PC-3 (cell line): ENCODE results near the gene CTDNEP1. TPM values are rescaled to one million over a fixed set of nuclear protein-coding genes. Genes with fewer than 3 reads are reported as not detected.

Experiments used
- ATAC-seq: fragments of 200-7000 bp; cut with Tn5 transposase; 2 replicates; pipeline ENCODE4 v1.9.1; 2020; ENCODE audit warnings: mild to moderate bottlenecking, moderate library complexity
- BruUV-seq: library from RNA; stranded (reverse); fragments of 400-500 nt; replicated peaks from 2 replicates; lab custom pipeline; 2021; lab: Mats Ljungman, UMichigan
- CTCF ChIA-PET: fragments of 300-600 bp; sonication (Branson Sonifier 250); formaldehyde crosslinking; loops from one replicate; lab custom pipeline; 2022; ENCODE audit warnings: antibody characterized with exemption; lab: Charles Lee
- POLR2A ChIA-PET: fragments of 300-600 bp; sonication (Branson Sonifier 250); formaldehyde crosslinking; loops from one replicate; lab custom pipeline; 2022; ENCODE audit warnings: antibody characterized with exemption; ENCODE audit not compliant: unreplicated experiment; lab: Charles Lee
- DNase-seq: peaks from one replicate; pipeline ENCODE4 v3.0.0-alpha.2; 2015
- H2AFZ ChIP-seq: fragments of 300-600 bp; sonication (generic); 2 replicates; pipeline ENCODE4 v1.6.0; 2016; ENCODE audit warnings: antibody characterized with exemption, low read length
- H3F3A ChIP-seq: fragments of 300-600 bp; sonication (generic); one replicate; pipeline ENCODE4 v1.6.0; 2017; ENCODE audit warnings: antibody characterized with exemption, low read length, control low read depth, mild to moderate bottlenecking; ENCODE audit not compliant: unreplicated experiment
- H3K27ac ChIP-seq: fragments of 300-600 bp; sonication (generic); 2 replicates; pipeline ENCODE4 v1.5.1; 2016; ENCODE audit warnings: mild to moderate bottlenecking, low read length
- H3K27me3 ChIP-seq: fragments of 300-600 bp; sonication (generic); 2 replicates; pipeline ENCODE4 v1.6.1; 2016; ENCODE audit warnings: low read length, mixed read lengths
- H3K36me3 ChIP-seq: fragments of 300-600 bp; sonication (generic); 2 replicates; pipeline ENCODE4 v1.6.1; 2016; ENCODE audit warnings: low read depth, mixed run types, low read length, mixed read lengths
- H3K4me1 ChIP-seq: fragments of 300-600 bp; sonication (generic); 2 replicates; pipeline ENCODE4 v1.5.1; 2016; ENCODE audit warnings: low read length; ENCODE audit not compliant: insufficient read depth
- H3K4me2 ChIP-seq: fragments of 300-600 bp; sonication (generic); 2 replicates; pipeline ENCODE4 v1.6.0; 2016; ENCODE audit warnings: low read length
- H3K4me3 ChIP-seq: fragments of 300-600 bp; sonication (generic); 2 replicates; pipeline ENCODE4 v1.5.1; 2016; ENCODE audit warnings: mild to moderate bottlenecking, low read length, mixed read lengths
- H3K79me2 ChIP-seq: fragments of 300-600 bp; sonication (generic); 2 replicates; pipeline ENCODE4 v1.6.1; 2017; ENCODE audit warnings: low read length, mixed read lengths
- H3K9ac ChIP-seq: fragments of 300-600 bp; sonication (generic); 2 replicates; pipeline ENCODE4 v1.6.0; 2016; ENCODE audit warnings: mild to moderate bottlenecking, low read length
- H3K9me2 ChIP-seq: fragments of 300-600 bp; sonication (generic); replicated peaks from 2 replicates; pipeline ENCODE4 v1.6.1; 2016; ENCODE audit warnings: mixed run types, low read length, mixed read lengths
- H3K9me3 ChIP-seq: fragments of 300-600 bp; sonication (generic); 2 replicates; pipeline ENCODE4 v1.6.1; 2016; ENCODE audit warnings: low read length, mixed read lengths
- H4K20me1 ChIP-seq: fragments of 300-600 bp; sonication (generic); 2 replicates; pipeline ENCODE4 v1.6.1; 2016; ENCODE audit warnings: low read length, mixed read lengths
- EZH2 ChIP-seq: fragments of 300-600 bp; sonication (generic); IDR thresholded peaks from one replicate; pipeline ENCODE4 v1.6.1; 2017; ENCODE audit warnings: antibody characterized with exemption, mild to moderate bottlenecking, low read length; ENCODE audit not compliant: unreplicated experiment
- EZH2phosphoT487 ChIP-seq: fragments of 300-600 bp; sonication (generic); IDR thresholded peaks from 2 replicates; pipeline ENCODE4 v1.6.1; 2018; ENCODE audit warnings: mild to moderate bottlenecking, antibody characterized with exemption, low read length, borderline replicate concordance
- intact Hi-C: fragments of 100-400 bp; cut with micrococcal nuclease; formaldehyde crosslinking; loops from 2 replicates; pipeline ENCODE4 v1.9.0; 2023
- total RNA-seq: library from RNA; depleted of rRNA; stranded (reverse); fragments of >200 nt; gene quantifications from 2 replicates; pipeline ENCODE4 v1.2.3, GENCODE V29; 2014
- TF ChIP-seq, protein P1 (sequence below): fragments of 300-600 bp; sonication (generic); conservative IDR thresholded peaks from 2 replicates; pipeline ENCODE4 v1.5.1; 2017; ENCODE audit warnings: antibody characterized with exemption, low read depth, mild to moderate bottlenecking, low read length

Gene CTDNEP1
- total RNA-seq, 1 experiment from 2014 or later: 52.4 TPM

DNA sequence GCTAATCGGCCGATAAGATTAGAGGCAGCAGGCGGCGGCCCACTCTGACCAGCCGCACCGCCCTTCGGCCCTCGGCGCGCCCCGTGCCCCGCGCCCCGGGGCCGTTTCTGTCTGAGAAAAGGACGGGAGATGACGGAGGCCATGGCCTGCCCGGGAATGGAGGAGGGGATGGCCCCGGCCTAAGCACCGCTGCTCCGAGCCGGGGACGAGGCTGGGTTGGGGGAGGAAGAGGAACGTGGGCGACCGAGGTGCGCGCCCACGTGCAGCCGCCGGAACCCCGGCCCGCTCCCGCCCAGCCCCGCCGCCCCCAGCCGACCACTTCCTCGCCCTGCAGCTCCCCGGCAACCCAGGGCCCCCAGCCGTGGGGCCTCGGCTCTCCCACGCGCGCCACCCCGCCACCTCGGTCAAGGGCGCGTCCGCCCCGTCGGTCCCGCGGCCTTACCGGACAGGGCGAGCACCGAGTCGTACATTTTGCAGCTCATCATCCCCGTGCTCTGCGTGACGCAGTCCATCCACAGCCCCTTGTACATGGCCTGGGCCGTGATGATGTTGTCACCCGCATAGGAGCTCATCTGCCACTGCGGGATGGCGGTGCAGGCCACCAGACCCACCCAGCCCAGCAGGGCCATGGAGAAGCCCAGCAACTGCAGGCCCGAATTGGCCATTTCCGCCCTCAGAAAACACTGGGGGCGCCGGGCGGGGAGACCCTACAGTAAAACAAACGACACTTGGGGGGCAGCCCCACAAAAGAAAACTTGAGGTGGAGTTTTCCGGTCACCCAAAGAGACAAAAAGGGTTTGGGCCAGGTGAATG lies 10.1 kb upstream of the CTDNEP1 start:
- intact Hi-C loops: loop anchor here (1.0 to 5.0 kb wide), 2 partner anchors 9 to 221 kb away; partner anchors contain the start of genes ELP5, POLR2A and SLC35G6
- H2AFZ ChIP-seq: no peak overlapping the region
- no peaks in the 10 kb centered on the region for H3F3A ChIP-seq
- H3K79me2 ChIP-seq: peaks cover 45% of the 10 kb centered on the region
- TF ChIP-seq EZH2phosphoT487 (no peak), EZH2 (no peak)
- TF ChIP-seq, protein P1, sequence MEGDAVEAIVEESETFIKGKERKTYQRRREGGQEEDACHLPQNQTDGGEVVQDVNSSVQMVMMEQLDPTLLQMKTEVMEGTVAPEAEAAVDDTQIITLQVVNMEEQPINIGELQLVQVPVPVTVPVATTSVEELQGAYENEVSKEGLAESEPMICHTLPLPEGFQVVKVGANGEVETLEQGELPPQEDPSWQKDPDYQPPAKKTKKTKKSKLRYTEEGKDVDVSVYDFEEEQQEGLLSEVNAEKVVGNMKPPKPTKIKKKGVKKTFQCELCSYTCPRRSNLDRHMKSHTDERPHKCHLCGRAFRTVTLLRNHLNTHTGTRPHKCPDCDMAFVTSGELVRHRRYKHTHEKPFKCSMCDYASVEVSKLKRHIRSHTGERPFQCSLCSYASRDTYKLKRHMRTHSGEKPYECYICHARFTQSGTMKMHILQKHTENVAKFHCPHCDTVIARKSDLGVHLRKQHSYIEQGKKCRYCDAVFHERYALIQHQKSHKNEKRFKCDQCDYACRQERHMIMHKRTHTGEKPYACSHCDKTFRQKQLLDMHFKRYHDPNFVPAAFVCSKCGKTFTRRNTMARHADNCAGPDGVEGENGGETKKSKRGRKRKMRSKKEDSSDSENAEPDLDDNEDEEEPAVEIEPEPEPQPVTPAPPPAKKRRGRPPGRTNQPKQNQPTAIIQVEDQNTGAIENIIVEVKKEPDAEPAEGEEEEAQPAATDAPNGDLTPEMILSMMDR: no peak
- peaks cover 27% of the 10 kb centered on the region for H3K4me1 ChIP-seq
- ATAC-seq: peak; percentile 5
- no peaks in the 10 kb centered on the region for H3K9me2 ChIP-seq
- no peaks in the 10 kb centered on the region for H3K27me3 ChIP-seq
- TSS peak; percentile 72 for BruUV-seq
- H3K27ac ChIP-seq: peak overlapping the region; percentile 83
- peak overlapping the region; percentile 96 for H3K4me2 ChIP-seq
- peaks cover 14% of the 10 kb centered on the region; the same call in 1 of the 2 replicates for H4K20me1 ChIP-seq
- peak overlapping the region; percentile 93 for H3K9ac ChIP-seq
- POLR2A ChIA-PET: no interaction called here
- CTCF ChIA-PET: interaction anchor here (0.6 kb wide), 1 partner anchor 41 kb away, joined by 3 read pairs; no protein-coding TSS in a partner anchor
- no peak for DNase-seq
- no peaks in the 10 kb centered on the region for H3K9me3 ChIP-seq
- H3K4me3 ChIP-seq: peak overlapping the region; percentile 97
- peaks cover 4% of the 10 kb centered on the region; the same call in 1 of the 2 replicates for H3K36me3 ChIP-seq

- Histone ChIP-seq H3K9ac (peak overlapping the region; percentile 93), H3K9me3 (no peaks in the 10 kb centered on the region), H3K4me3 (peak overlapping the region; percentile 97), H3K27me3 (no peaks in the 10 kb centered on the region), H3K36me3 (peaks cover 4% of the 10 kb centered on the region; the same call in 1 of the 2 replicates), H3K79me2 (peaks cover 48% of the 10 kb centered on the region), H3K4me2 (peak overlapping the region; percentile 96), H3F3A (no peaks in the 10 kb centered on the region), H2AFZ (no peak overlapping the region), H4K20me1 (peaks cover 14% of the 10 kb centered on the region; the same call in 1 of the 2 replicates), H3K9me2 (no peaks in the 10 kb centered on the region), H3K27ac (peak overlapping the region; percentile 83), H3K4me1 (peaks cover 27% of the 10 kb centered on the region)
- TF ChIP-seq EZH2 (no peak), EZH2phosphoT487 (no peak)
- TF ChIP-seq, protein P1: no peak
- CTCF ChIA-PET: interaction anchor here (0.6 kb wide), 1 partner anchor 40 kb away, joined by 3 read pairs; no protein-coding TSS in a partner anchor
- POLR2A ChIA-PET: no interaction called here
- intact Hi-C loops: loop anchor here (5.0 kb wide), 1 partner anchor 221 kb away; the partner anchor contains the start of genes POLR2A and SLC35G6
- peak; percentile 39 for ATAC-seq
- DNase-seq: peak; percentile 70
- BruUV-seq: no TSS peak
These were observed 9.3 kb upstream of the CTDNEP1 start for GRCh38 chr17:7260651-7261378.
